Mesendoderm (in vitro differentiated cells): ENCODE measurements around the gene IL1R1.
A peak's percentile ranks its signal among the peaks of the same experiment; 100 is the strongest.

Experiments used
- DNase-seq: peaks from one replicate; pipeline ENCODE4 v3.0.0; 2013
- H2AK5ac ChIP-seq: 2 replicates; pipeline ENCODE4 v1.6.1; 2013; ENCODE audit warnings: low read length, inconsistent platforms
- H2BK120ac ChIP-seq: 2 replicates; pipeline ENCODE4 v1.6.1; 2013; ENCODE audit warnings: low read depth, mild to moderate bottlenecking, low read length, moderate library complexity, mixed read lengths
- H2BK15ac ChIP-seq: replicated peaks from 2 replicates; pipeline ENCODE4 v1.6.1; 2013; ENCODE audit warnings: low read depth, mild to moderate bottlenecking, moderate library complexity
- H2BK5ac ChIP-seq: 2 replicates; pipeline ENCODE4 v1.6.1; 2013; ENCODE audit warnings: low read length, inconsistent platforms
- H3K18ac ChIP-seq: 2 replicates; pipeline ENCODE4 v1.6.1; 2013; ENCODE audit warnings: mild to moderate bottlenecking, low read length, mixed read lengths
- H3K23ac ChIP-seq: one replicate; pipeline ENCODE4 v1.6.1; 2013; ENCODE audit warnings: low read length
- H3K27ac ChIP-seq: 2 replicates; pipeline ENCODE4 v1.5.1; 2013; ENCODE audit warnings: low read depth, mild to moderate bottlenecking, inconsistent platforms, low read length, moderate library complexity
- H3K27me3 ChIP-seq: 2 replicates; pipeline ENCODE4 v1.6.1; 2013; ENCODE audit warnings: low read length, control low read depth, mild to moderate bottlenecking, inconsistent platforms; ENCODE audit not compliant: insufficient read depth, poor library complexity
- H3K36me3 ChIP-seq: 2 replicates; pipeline ENCODE4 v1.6.1; 2013; ENCODE audit warnings: low read length, inconsistent platforms; ENCODE audit not compliant: control insufficient read depth, insufficient read depth
- H3K4ac ChIP-seq: one replicate; pipeline ENCODE4 v1.6.1; 2013; ENCODE audit warnings: low read depth, mild to moderate bottlenecking, low read length, moderate library complexity
- H3K4me1 ChIP-seq: 2 replicates; pipeline ENCODE4 v1.6.1; 2013; ENCODE audit warnings: low read depth, low read length, inconsistent platforms; ENCODE audit not compliant: control insufficient read depth
- H3K4me2 ChIP-seq: 2 replicates; pipeline ENCODE4 v1.6.1; 2013; ENCODE audit warnings: low read length
- H3K4me3 ChIP-seq: 2 replicates; pipeline ENCODE4 v1.5.1; 2013; ENCODE audit warnings: mild to moderate bottlenecking, low read length
- H3K56ac ChIP-seq: one replicate; pipeline ENCODE4 v1.6.1; 2013; ENCODE audit warnings: low read length
- H3K79me1 ChIP-seq: 2 replicates; pipeline ENCODE4 v1.6.1; 2013; ENCODE audit warnings: low read length, inconsistent platforms
- H3K79me2 ChIP-seq: 2 replicates; pipeline ENCODE4 v1.6.1; 2013; ENCODE audit warnings: mild to moderate bottlenecking, low read length; ENCODE audit not compliant: control insufficient read depth, insufficient read depth
- H3K9ac ChIP-seq: 2 replicates; pipeline ENCODE4 v1.6.1; 2013; ENCODE audit warnings: low read length, inconsistent platforms
- H4K5ac ChIP-seq: one replicate; pipeline ENCODE4 v1.6.1; 2013; ENCODE audit warnings: low read length
- H4K8ac ChIP-seq: one replicate; pipeline ENCODE4 v1.6.1; 2013; ENCODE audit warnings: low read depth, mild to moderate bottlenecking, control low read depth, low read length, moderate library complexity
- WGBS: extraction: QIAGEN DNeasy Blood & Tissue Kit; methylation state at CpG from one replicate; pipeline ENCODE4 v1.1.7; 2013; ENCODE audit warnings: low lambda C conversion rate, missing lambda C conversion rate; ENCODE audit not compliant: insufficient coverage; ENCODE audit errors: extremely low coverage; 5-methylcytosine and 5-hydroxymethylcytosine counted together

Gene IL1R1

DNA sequence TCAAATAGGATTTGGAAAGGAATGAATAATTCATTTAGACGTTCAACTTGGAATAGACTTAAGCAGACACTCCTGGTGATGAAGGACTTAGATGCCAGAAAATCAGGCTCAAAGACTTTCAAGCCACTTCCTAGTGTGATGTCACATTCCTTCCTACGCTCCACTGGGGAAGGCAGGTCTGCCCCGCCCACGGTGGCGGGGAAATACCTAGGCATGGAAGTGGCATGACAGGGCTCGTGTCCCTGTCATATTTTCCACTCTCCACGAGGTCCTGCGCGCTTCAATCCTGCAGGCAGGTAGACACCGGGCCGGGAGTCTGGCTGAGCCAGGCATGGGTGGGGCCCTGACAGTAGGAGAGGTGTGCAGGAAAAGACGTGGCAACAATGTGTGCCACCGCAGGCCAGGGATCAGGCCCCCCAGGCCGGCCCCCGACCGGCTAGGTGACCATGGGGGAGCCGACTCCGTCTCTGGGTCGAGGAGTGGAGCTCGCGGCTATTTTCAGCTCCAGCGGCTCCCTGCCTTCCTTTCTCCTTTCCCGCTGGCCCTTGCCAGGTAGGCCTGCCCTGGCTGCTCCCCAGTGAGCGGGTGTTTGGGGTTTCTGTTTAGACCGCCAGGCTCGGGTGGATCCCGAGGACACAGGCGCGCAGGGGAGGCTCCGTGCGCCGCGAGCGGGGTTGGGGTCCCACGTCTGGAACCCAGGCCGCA is 44.4 kb downstream of the IL1R1 start, which contains the start of gene IL1RL2:
TSS of gene IL1RL2 (plus strand) at position 233 of the 705 bp plus-strand sequence. CDS start 845 bp downstream, outside the sequence.
- Histone ChIP-seq H3K27me3 (peaks cover 3% of the 10 kb centered on the region), H3K4me3 (no peak within 1 kb of the TSS), H3K4me1 (no peaks in the 10 kb centered on the region), H2BK15ac (no peak within 1 kb of the TSS), H4K8ac (no peak within 1 kb of the TSS), H2BK120ac (no peak within 1 kb of the TSS), H3K9ac (no peak within 1 kb of the TSS), H3K23ac (no peak within 1 kb of the TSS), H3K36me3 (no peaks in the 10 kb centered on the region), H3K18ac (no peak within 1 kb of the TSS), H3K4me2 (peak within 1 kb of the TSS; percentile 66), H3K79me2 (no peaks in the 10 kb centered on the region), H3K56ac (peak within 1 kb of the TSS; percentile 77), H4K5ac (no peak within 1 kb of the TSS), H3K4ac (no peak within 1 kb of the TSS), H3K27ac (no peak within 1 kb of the TSS), H2BK5ac (no peak within 1 kb of the TSS), H2AK5ac (no peak within 1 kb of the TSS), H3K79me1 (no peaks in the 10 kb centered on the region)
- DNase-seq: peak; percentile 8
- no CpG with 5 or more reads among the region's 36 CpGs for WGBS

DNA sequence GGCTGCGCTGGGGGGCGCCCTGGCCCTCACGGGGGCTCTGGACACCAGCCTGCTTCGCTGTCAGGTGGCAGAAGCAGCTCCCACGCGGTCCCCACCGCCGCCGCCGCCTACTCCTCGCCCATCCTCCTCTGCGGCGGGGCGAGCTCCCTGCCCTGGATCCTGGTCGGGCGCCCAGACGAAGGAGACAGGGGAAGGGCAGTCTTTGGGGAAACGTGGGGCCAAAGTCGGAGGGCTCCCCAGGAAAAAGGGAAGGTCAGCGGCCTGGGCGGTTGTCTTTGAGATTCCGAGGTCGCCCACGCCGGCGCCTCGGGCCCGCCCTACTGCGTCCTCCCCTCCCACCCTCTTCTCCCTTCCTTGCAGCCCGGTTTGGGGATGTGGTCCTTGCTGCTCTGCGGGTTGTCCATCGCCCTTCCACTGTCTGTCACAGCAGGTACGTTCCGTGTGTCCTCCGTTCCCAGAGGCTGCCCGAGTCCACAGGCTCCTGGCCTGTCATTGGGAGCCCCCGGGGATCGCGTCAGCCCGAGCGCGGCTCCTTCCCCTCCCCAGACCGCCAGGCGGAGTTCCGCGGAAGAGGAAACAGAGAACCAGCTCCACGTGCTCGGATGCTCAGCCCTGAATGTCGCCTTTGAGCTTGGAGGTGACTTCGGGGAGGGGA is 45.1 kb downstream of the IL1R1 start:
- WGBS: no CpG with 5 or more reads among the region's 50 CpGs
- Histone ChIP-seq H2AK5ac (no peak overlapping the region), H3K79me2 (no peaks in the 10 kb centered on the region), H3K36me3 (no peaks in the 10 kb centered on the region), H2BK5ac (no peak overlapping the region), H4K5ac (no peak overlapping the region), H3K23ac (no peak overlapping the region), H4K8ac (no peak overlapping the region), H3K27me3 (peaks cover 3% of the 10 kb centered on the region), H3K27ac (no peak overlapping the region), H3K4ac (no peak overlapping the region), H3K4me2 (peak overlapping the region; percentile 66), H3K79me1 (no peaks in the 10 kb centered on the region), H2BK15ac (no peak overlapping the region), H3K9ac (no peak overlapping the region), H2BK120ac (no peak overlapping the region), H3K4me3 (no peak overlapping the region), H3K4me1 (no peaks in the 10 kb centered on the region), H3K18ac (no peak overlapping the region), H3K56ac (peak overlapping the region; percentile 77)
- peak; percentile 54 for DNase-seq

- no peaks in the 10 kb centered on the region for H3K36me3 ChIP-seq
- H3K4me2 ChIP-seq: no peak overlapping the region
- no peak overlapping the region for H2BK5ac ChIP-seq
- H3K18ac ChIP-seq: no peak overlapping the region
- H3K56ac ChIP-seq: no peak overlapping the region
- no peaks in the 10 kb centered on the region for H3K79me2 ChIP-seq
- H4K8ac ChIP-seq: no peak overlapping the region
- H3K4ac ChIP-seq: no peak overlapping the region
- no peak overlapping the region for H3K23ac ChIP-seq
- H3K27ac ChIP-seq: peak overlapping the region; percentile 2
- no peaks in the 10 kb centered on the region for H3K79me1 ChIP-seq
- no peak overlapping the region for H2BK15ac ChIP-seq
- 100% methylated on average over 1 of the region's 10 CpGs for WGBS
- H3K4me1 ChIP-seq: no peaks in the 10 kb centered on the region
- no peak overlapping the region for H4K5ac ChIP-seq
- no peak overlapping the region for H2AK5ac ChIP-seq
- H3K9ac ChIP-seq: no peak overlapping the region
- DNase-seq: peak; percentile 25
- no peak overlapping the region for H3K4me3 ChIP-seq
- H2BK120ac ChIP-seq: no peak overlapping the region
- H3K27me3 ChIP-seq: peaks cover 3% of the 10 kb centered on the region
These were observed 48.0 kb downstream of the IL1R1 start for GRCh38 chr2:102190430-102191107.

- no peak for DNase-seq
- H3K36me3 ChIP-seq: no peaks in the 10 kb centered on the region
- no peaks in the 10 kb centered on the region for H3K4me1 ChIP-seq
- H3K79me2 ChIP-seq: no peaks in the 10 kb centered on the region
- no peak overlapping the region for H2BK15ac ChIP-seq
- no peak overlapping the region for H3K23ac ChIP-seq
- peaks cover 2% of the 10 kb centered on the region for H3K27me3 ChIP-seq
- H4K5ac ChIP-seq: no peak overlapping the region
- no CpG with 5 or more reads among the region's 1 CpG for WGBS
- no peak overlapping the region for H2AK5ac ChIP-seq
- no peak overlapping the region for H2BK120ac ChIP-seq
- H3K4ac ChIP-seq: no peak overlapping the region
- H3K18ac ChIP-seq: no peak overlapping the region
- no peaks in the 10 kb centered on the region for H3K79me1 ChIP-seq
- H3K9ac ChIP-seq: no peak overlapping the region
- no peak overlapping the region for H4K8ac ChIP-seq
- no peak overlapping the region for H3K56ac ChIP-seq
- H3K4me3 ChIP-seq: no peak overlapping the region
- H2BK5ac ChIP-seq: no peak overlapping the region
- no peak overlapping the region for H3K27ac ChIP-seq
- no peak overlapping the region for H3K4me2 ChIP-seq
These were observed 49.0 kb downstream of the IL1R1 start for GRCh38 chr2:102191501-102191900.

DNA sequence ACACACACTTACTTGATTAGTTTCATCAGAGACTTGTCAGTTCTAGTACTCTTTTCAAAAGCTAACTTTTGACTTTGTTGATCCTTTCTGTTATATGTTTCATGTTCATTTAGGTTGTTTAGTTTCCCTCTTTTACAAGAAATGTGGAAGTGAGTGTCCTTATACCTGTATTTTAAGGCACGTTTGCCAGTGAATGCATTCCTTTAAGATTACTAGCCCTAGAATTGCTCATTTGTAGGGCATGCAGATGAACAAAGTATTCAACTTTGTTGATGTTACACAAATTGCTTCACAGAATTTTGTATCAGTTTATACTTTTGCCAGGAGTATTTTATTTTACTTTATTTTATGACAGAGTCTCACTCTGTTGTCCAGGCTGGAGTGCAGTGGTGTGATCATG is 50.5 kb downstream of the IL1R1 start:
- H2BK5ac ChIP-seq: no peak overlapping the region
- no peaks in the 10 kb centered on the region for H3K27me3 ChIP-seq
- H3K4me1 ChIP-seq: no peaks in the 10 kb centered on the region
- H2BK15ac ChIP-seq: no peak overlapping the region
- WGBS: no CpG with 5 or more reads among the region's 1 CpG
- no peak for DNase-seq
- H3K79me1 ChIP-seq: no peaks in the 10 kb centered on the region
- H2AK5ac ChIP-seq: no peak overlapping the region
- no peak overlapping the region for H4K5ac ChIP-seq
- H3K4ac ChIP-seq: no peak overlapping the region
- no peaks in the 10 kb centered on the region for H3K79me2 ChIP-seq
- H3K56ac ChIP-seq: no peak overlapping the region
- no peak overlapping the region for H3K27ac ChIP-seq
- H3K36me3 ChIP-seq: no peaks in the 10 kb centered on the region
- H3K4me3 ChIP-seq: no peak overlapping the region
- no peak overlapping the region for H3K23ac ChIP-seq
- H2BK120ac ChIP-seq: no peak overlapping the region
- H3K4me2 ChIP-seq: no peak overlapping the region
- H4K8ac ChIP-seq: no peak overlapping the region
- H3K9ac ChIP-seq: no peak overlapping the region
- no peak overlapping the region for H3K18ac ChIP-seq
